HG03196 (cell line): Measurements from ENCODE around the gene UBE3B.
"Not testable (repeated sequence)": the region's sequence is repeated elsewhere in the genome, so short reads cannot be mapped to it uniquely, and the experiment has no call there.

Experiments used
- ATAC-seq: cut with Tn5 transposase; IDR thresholded peaks from one replicate; pipeline ENCODE4 v1.9.1; 2021; ENCODE audit not compliant: unreplicated experiment

UBE3B gene

GRCh38 chr12:109473526-109474270 lies 3.7 kb upstream of the UBE3B start:
- ATAC-seq: not testable (repeated sequence)

GRCh38 chr12:109475121-109475520 lies 2.3 kb upstream of the UBE3B start:
- no peak for ATAC-seq

- no peak for ATAC-seq
Measured at GRCh38 chr12:109475993-109476806, 1.2 kb upstream of the UBE3B start.

- no peak for ATAC-seq
Measured at GRCh38 chr12:109476807-109477184, 638 bp upstream of the UBE3B start.

- no peak for ATAC-seq
Measured at GRCh38 chr12:109477963-109478315, 505 bp downstream of the UBE3B start.

- no peak for ATAC-seq
Measured at GRCh38 chr12:109479761-109480160, 2.3 kb downstream of the UBE3B start.

GRCh38 chr12:109480356-109480755 lies 2.9 kb downstream of the UBE3B start:
- ATAC-seq: no peak

GRCh38 chr12:109481863-109482262 lies 4.4 kb downstream of the UBE3B start:
- no peak for ATAC-seq

GRCh38 chr12:109482491-109482890 lies 5.1 kb downstream of the UBE3B start:
- no peak for ATAC-seq

GRCh38 chr12:109482894-109483293 lies 5.5 kb downstream of the UBE3B start:
- no peak for ATAC-seq

- no peak for ATAC-seq
Measured at GRCh38 chr12:109483346-109483745, 5.9 kb downstream of the UBE3B start.

- ATAC-seq: no peak
Measured at GRCh38 chr12:109485201-109485600, 7.8 kb downstream of the UBE3B start.

GRCh38 chr12:109487181-109488050 lies 10.0 kb downstream of the UBE3B start:
- ATAC-seq: no peak

- no peak for ATAC-seq
Measured at GRCh38 chr12:109488051-109488665, 10.7 kb downstream of the UBE3B start.

- no peak for ATAC-seq
Measured at GRCh38 chr12:109489016-109489954, 11.9 kb downstream of the UBE3B start.

- ATAC-seq: no peak
Measured at GRCh38 chr12:109489955-109490565, 12.6 kb downstream of the UBE3B start.

- ATAC-seq: no peak
Measured at GRCh38 chr12:109491671-109492070, 14.2 kb downstream of the UBE3B start.

- ATAC-seq: no peak
Measured at GRCh38 chr12:109492371-109492770, 14.9 kb downstream of the UBE3B start.

- ATAC-seq: no peak
Measured at GRCh38 chr12:109493090-109493489, 15.7 kb downstream of the UBE3B start.
